Retinal pigment epithelial cell (primary cell): ENCODE results near the gene CLEC2B.

Source experiments
- DNase-seq: peaks from one replicate; pipeline ENCODE4 v3.0.0-alpha.2; 2010; ENCODE audit warnings: low read depth
- H3K4me3 ChIP-seq: 2 replicates; pipeline ENCODE4 v1.5.1; 2011; ENCODE audit warnings: mild to moderate bottlenecking, low read length, control low read depth, moderate library complexity
- TF ChIP-seq, protein P1 (sequence below): conservative IDR thresholded peaks from 2 replicates; pipeline ENCODE4 v1.5.1; 2011; ENCODE audit warnings: low read depth, low read length, control low read depth, inconsistent platforms

The CLEC2B gene

DNA sequence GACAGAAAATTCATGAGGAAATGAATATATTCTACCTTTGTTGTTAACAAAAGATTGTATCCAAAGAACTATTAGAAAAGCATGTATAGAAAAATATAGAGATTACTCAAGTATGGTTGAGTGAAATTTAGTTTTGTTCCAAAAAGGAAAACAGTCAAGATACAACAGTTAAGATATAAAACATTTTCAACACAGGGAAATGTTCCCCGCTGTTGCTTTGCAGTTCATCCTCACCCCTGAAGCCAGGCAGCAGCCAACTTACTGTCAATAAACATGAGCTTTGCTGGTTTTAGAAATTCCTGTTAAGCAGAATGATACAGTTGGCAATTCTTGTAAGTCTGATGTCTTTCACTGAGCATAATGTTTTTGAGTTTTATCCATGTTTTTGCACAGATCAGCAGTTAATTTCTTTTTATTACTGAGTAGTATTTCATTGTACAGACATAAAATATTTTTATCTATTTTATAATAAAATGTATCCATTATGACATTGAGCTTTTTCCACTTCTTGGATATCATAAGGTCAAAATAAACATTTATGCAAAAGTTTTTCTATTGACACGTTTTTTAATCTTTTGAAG is 1.2 kb upstream of the CLEC2B start:
- no peak overlapping the region for H3K4me3 ChIP-seq
- no peak for DNase-seq
- TF ChIP-seq, protein P1, sequence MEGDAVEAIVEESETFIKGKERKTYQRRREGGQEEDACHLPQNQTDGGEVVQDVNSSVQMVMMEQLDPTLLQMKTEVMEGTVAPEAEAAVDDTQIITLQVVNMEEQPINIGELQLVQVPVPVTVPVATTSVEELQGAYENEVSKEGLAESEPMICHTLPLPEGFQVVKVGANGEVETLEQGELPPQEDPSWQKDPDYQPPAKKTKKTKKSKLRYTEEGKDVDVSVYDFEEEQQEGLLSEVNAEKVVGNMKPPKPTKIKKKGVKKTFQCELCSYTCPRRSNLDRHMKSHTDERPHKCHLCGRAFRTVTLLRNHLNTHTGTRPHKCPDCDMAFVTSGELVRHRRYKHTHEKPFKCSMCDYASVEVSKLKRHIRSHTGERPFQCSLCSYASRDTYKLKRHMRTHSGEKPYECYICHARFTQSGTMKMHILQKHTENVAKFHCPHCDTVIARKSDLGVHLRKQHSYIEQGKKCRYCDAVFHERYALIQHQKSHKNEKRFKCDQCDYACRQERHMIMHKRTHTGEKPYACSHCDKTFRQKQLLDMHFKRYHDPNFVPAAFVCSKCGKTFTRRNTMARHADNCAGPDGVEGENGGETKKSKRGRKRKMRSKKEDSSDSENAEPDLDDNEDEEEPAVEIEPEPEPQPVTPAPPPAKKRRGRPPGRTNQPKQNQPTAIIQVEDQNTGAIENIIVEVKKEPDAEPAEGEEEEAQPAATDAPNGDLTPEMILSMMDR: no peak

DNA sequence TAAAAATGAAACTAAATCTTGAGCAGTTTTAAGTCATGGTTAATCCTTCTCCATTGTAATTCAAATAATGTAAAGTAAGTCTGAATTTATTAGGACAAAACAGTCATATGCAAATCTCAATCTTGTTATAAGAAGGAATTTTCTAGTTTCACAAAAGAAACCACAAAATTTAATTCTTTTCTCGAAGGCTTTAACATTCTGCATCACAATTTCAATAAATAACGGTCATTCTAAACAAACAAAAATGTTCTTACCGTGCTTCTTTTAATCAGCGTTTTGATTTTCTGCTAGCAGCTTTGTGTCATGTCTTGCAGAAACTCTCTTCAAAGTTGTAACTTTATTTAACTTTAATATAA is 225 bp downstream of the CLEC2B start:
- TF ChIP-seq, protein P1: no peak
- H3K4me3 ChIP-seq: peak overlapping the region; percentile 44
- no peak for DNase-seq

DNA sequence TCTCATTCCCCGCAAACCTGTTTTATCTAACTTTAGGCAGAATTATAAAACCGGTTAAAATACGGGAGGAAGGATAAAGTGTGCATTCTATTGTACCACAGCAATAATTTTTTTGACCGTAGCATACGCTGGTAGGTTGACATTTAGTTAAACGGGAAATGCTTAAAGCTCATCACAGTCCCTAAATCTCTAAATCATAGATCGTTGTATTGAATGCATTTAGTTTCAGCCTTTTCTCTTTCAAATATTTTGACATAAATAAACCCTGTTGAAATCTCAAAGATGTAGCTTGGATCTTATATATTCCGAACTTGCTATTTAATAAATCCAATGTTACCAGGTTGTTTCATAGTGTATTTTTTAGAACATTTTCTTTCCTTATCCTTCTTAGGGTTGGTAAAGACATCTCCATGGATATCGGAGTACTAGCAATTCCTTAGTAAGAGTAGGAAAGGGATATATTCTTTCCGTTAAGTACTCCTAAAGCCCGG is 798 bp downstream of the CLEC2B start:
- no peak for DNase-seq
- TF ChIP-seq, protein P1: no peak
- H3K4me3 ChIP-seq: no peak overlapping the region

DNA sequence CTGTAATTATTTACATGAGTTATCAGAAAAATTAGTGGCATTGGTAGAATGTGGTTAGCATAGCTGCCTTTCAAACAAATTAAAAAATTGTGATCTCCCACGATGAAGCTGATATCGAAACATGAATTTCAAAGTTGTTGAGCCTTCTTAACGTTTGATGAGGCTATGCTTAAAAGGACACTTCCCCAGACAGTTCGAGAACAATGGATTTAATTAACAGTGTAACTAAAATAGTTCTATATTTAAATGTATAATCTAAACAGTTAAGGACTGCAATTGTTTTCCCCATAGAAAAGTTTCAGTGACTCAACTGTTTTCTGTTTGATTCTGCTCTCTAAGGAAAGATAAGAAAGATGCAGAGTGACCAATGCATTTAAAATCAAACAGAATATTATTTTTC is 1.6 kb downstream of the CLEC2B start:
- no peak overlapping the region for H3K4me3 ChIP-seq
- no peak for DNase-seq
- TF ChIP-seq, protein P1: no peak

DNA sequence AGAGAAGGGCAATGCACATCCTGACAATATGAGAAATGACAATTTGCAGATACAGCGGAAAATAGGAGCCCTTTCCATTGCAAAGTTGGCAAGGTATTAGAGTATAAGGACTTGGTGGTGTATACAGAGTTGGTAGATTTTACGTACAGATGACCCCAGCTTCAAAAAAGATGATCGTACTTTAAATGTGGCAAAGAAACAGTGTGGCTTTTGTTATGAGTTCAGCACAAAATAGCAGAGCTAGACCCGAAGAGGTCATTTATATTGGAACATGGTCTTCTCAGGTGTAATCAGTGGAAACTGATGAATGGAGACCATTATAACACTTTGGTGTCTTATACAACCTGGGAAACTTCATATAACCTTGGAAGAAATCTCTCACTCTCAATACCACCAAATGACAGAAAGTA is 2.3 kb downstream of the CLEC2B start:
- H3K4me3 ChIP-seq: no peak overlapping the region
- DNase-seq: no peak
- TF ChIP-seq, protein P1: no peak

DNA sequence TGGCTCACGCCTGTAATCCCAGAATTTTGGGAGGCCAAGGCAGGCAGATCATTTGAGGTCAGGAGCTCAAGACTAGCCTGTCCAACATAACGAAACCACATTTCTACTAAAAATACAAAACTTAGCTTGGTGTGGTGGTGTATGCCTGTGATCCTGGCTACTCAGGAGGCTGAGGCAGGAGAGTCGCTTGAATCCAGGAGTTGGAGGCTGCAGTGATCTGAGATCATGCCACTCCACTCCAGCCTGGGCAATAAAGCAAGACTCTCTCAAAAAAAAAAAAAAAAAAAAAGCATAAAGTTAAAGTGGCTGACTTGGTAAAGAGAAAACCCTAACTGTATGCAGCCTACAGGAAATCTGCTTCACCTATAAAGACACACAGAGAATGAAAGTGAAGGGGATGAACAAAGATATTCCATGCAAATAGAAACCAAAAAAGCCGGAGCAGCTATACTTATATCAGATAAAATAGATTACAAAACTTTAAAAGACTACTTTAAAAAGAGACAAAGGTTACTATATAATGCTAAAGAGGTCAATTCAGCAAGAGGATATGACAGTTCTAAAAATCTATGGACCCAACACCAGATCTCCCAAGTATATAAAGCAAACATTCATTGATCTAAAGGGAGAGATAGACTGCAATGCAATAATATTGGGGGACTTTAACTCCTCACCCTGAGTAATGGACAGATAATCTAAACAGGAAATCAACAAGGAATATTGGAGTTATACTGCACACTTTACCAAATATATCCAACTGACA is 4.1 kb downstream of the CLEC2B start:
- no peak for DNase-seq
- TF ChIP-seq, protein P1: no peak
- H3K4me3 ChIP-seq: no peak overlapping the region

DNA sequence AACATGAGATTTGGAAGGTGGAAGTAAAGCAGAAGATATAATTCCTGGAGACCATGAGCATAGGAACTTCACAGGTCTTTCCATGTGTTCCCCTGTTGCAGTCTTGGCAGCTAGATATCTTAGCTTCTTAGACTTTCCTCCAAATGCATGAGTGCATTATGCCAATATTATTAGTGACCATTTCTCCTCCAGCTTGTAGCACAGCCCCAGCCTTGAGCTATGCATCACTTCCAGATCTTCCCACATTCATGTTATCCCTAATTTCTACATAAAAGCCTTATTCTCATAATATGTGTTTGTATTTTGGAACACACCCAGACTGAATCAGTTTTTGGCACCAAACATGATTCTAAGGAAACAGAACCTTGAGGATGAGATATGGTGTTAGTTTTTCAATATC is 11.0 kb downstream of the CLEC2B start:
- no peak for DNase-seq
- TF ChIP-seq, protein P1: no peak
- no peak overlapping the region for H3K4me3 ChIP-seq
